Colonic mucosa (tissue), 4 donors: ENCODE data around the gene LRCH3. TPM values are rescaled to one million over a fixed set of nuclear protein-coding genes. Genes with fewer than 3 reads are reported as not detected.

Experiments used
- DNase-seq: peaks from one replicate; pipeline ENCODE4 v3.0.0-alpha.2; 2020
- H3K27ac ChIP-seq: fragments of 200-600 bp; one replicate; pipeline ENCODE4 v1.8.0; 2021
- H3K27me3 ChIP-seq: fragments of 200-600 bp; one replicate; pipeline ENCODE4 v1.8.0; 2021
- H3K36me3 ChIP-seq: fragments of 200-600 bp; one replicate; pipeline ENCODE4 v1.8.0; 2021
- H3K4me1 ChIP-seq: fragments of 200-600 bp; one replicate; pipeline ENCODE4 v1.8.0; 2021; ENCODE audit warnings: mild to moderate bottlenecking
- H3K4me3 ChIP-seq: fragments of 200-600 bp; one replicate; pipeline ENCODE4 v1.8.0; 2021
- H3K9ac ChIP-seq, 2 donors: one replicate each; pipeline ENCODE4 v1.7.0; 2013; ENCODE audit warnings: control low read depth in 2 of 2, low read depth in 2 of 2, low read length in 2 of 2
- H3K9me3 ChIP-seq: fragments of 200-600 bp; one replicate; pipeline ENCODE4 v1.8.0; 2021
- intact Hi-C: fragments of 100-400 bp; cut with DNase I; formaldehyde crosslinking; loops from one replicate; pipeline ENCODE4 v1.14.1; 2022
- total RNA-seq, 2 donors: library from RNA; stranded (reverse); fragmentation: NEBNext Ultra II Directional in 1 of 2; extraction: Animal tissue kit (Norgen Biotek cat#: 25700) in 1 of 2; gene quantifications; one replicate each; pipeline ENCODE4 v1.2.1, GENCODE V29; 2021
- TF ChIP-seq, protein P1 (sequence below): fragments of 200-600 bp; IDR thresholded peaks from one replicate; pipeline ENCODE4 v1.8.0; 2022; ENCODE audit warnings: antibody characterized with exemption, mild to moderate bottlenecking
- donor health status: healthy.
- donor health status: DM: no; HTN: no; CAD: no.
- donor health status: DM: no; HTN: no; CAD: no.

Gene LRCH3
- total RNA-seq, 2 donors from 2014 or later: 33.5 to 34.9 TPM

DNA sequence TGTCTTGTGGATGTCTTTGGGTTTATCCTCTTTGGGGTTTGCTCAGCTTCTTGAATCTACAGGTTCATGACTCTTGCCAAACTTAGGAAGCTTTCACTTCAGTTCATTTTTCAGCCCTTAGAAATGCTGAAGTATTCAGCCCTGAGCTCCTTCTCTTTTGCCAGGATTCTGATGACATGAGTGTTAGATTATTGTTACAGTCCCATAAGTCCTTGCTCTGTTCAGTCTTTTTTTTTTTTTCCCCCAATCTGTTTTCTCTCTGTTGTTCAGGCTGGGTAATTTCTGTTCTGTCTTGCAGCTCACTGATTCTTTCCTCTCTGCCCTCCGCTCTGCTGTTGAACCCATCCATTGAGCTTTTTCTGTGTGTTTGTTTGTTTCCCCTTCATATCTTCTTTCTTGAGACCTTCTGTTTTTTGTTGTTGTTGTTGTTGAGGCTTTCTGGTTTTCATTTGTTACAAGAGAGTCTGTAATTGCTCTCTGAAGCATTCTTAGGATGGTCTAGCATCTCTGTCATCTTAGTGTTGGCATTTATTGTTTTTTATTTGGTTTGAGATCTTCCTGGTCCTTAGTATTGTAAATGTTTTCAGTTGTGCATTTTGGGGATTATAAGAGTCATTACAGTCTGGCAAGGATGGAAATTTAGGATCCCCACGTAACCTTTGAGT is 18.4 kb downstream of the LRCH3 start:
- no peaks in the 10 kb centered on the region for H3K4me1 ChIP-seq
- H3K27me3 ChIP-seq: no peaks in the 10 kb centered on the region
- no peak overlapping the region for H3K27ac ChIP-seq
- no peak overlapping the region for H3K4me3 ChIP-seq
- TF ChIP-seq, protein P1, sequence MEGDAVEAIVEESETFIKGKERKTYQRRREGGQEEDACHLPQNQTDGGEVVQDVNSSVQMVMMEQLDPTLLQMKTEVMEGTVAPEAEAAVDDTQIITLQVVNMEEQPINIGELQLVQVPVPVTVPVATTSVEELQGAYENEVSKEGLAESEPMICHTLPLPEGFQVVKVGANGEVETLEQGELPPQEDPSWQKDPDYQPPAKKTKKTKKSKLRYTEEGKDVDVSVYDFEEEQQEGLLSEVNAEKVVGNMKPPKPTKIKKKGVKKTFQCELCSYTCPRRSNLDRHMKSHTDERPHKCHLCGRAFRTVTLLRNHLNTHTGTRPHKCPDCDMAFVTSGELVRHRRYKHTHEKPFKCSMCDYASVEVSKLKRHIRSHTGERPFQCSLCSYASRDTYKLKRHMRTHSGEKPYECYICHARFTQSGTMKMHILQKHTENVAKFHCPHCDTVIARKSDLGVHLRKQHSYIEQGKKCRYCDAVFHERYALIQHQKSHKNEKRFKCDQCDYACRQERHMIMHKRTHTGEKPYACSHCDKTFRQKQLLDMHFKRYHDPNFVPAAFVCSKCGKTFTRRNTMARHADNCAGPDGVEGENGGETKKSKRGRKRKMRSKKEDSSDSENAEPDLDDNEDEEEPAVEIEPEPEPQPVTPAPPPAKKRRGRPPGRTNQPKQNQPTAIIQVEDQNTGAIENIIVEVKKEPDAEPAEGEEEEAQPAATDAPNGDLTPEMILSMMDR: no peak
- no peak for DNase-seq
- intact Hi-C loops: no loop called here
- H3K9ac ChIP-seq: peak overlapping the region in 1 of 2 donors; percentile 30
- no peaks in the 10 kb centered on the region for H3K9me3 ChIP-seq
- H3K36me3 ChIP-seq: no peaks in the 10 kb centered on the region

DNA sequence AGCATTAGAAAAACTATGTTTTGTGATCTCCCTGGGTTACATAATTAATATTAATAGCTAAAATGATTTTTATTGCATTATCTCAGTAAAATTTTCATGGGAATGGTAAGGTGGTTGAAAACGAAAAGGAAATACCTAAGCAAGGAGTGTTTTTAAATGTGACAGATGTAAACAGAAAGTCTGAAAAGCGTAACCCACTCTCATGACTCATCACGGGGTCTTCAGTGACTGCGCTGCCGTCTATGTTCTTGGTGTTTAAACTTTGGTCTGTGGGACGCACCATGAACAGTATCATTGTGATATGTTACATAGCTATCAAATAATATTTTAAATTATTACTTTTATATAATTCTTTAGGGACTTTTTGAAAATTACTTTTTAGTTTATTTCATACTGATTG is 19.8 kb downstream of the LRCH3 start:
- no peaks in the 10 kb centered on the region for H3K4me1 ChIP-seq
- no peaks in the 10 kb centered on the region for H3K27me3 ChIP-seq
- H3K9me3 ChIP-seq: no peaks in the 10 kb centered on the region
- DNase-seq: no peak
- H3K4me3 ChIP-seq: no peak overlapping the region
- H3K36me3 ChIP-seq: no peaks in the 10 kb centered on the region
- H3K27ac ChIP-seq: no peak overlapping the region
- TF ChIP-seq, protein P1: no peak
- intact Hi-C loops: no loop called here
- H3K9ac ChIP-seq: no peak overlapping the region

DNA sequence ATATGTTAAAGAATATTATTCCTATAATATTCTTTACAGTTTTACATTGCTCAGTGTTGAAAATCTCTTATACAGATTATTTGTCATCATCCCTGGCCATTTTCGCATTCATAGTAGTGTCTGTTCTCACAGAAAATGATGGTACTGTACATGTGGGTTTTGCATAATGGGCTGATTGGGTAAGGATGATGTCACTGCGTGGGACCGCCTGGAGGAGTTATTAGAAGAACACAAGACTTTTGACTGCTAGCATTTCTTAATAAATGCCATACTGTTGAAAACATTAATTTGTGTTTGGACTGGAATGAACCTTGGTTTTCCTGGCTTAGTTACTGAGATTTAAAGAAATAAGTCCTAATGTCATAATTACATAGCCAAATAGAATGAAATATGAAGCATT is 20.3 kb downstream of the LRCH3 start:
- TF ChIP-seq, protein P1: no peak
- no peaks in the 10 kb centered on the region for H3K9me3 ChIP-seq
- no peak overlapping the region for H3K9ac ChIP-seq
- H3K4me3 ChIP-seq: no peak overlapping the region
- no peaks in the 10 kb centered on the region for H3K36me3 ChIP-seq
- H3K27me3 ChIP-seq: no peaks in the 10 kb centered on the region
- no peak for DNase-seq
- intact Hi-C loops: no loop called here
- no peak overlapping the region for H3K27ac ChIP-seq
- H3K4me1 ChIP-seq: no peaks in the 10 kb centered on the region

DNA sequence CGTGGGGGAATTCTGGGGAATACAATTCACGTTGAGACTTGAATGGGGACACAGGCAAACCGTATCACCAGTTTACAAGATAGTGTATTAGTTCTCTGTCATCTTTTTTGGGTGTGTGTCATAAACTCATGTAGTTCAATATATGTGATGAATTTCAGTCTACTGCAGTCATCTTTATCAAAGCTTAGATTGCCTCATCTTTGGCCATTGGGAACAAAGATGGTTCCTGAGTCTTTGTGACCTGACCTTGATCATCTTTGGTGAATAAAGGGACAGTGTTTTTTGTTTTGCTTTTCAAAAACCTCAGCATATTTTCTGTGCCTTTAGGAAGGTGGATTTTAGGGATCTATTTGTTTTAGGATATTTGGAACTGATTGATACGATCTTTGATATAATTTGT is 23.3 kb downstream of the LRCH3 start:
- intact Hi-C loops: no loop called here

GRCh38 chr3:197820550-197821335 is 29.7 kb downstream of the LRCH3 start:
- H3K36me3 ChIP-seq: no peaks in the 10 kb centered on the region
- no peaks in the 10 kb centered on the region for H3K27me3 ChIP-seq
- TF ChIP-seq, protein P1: no peak
- H3K27ac ChIP-seq: no peak overlapping the region
- peaks cover 4% of the 10 kb centered on the region for H3K4me1 ChIP-seq
- no peaks in the 10 kb centered on the region for H3K9me3 ChIP-seq
- no peak overlapping the region for H3K4me3 ChIP-seq
- DNase-seq: no peak
- intact Hi-C loops: no loop called here
- no peak overlapping the region for H3K9ac ChIP-seq

More for the DNA sequence above, 23.3 kb downstream of the LRCH3 start:
- H3K4me1 ChIP-seq: no peaks in the 10 kb centered on the region
- no peak overlapping the region for H3K27ac ChIP-seq
- H3K9ac ChIP-seq: no peak overlapping the region
- H3K27me3 ChIP-seq: no peaks in the 10 kb centered on the region
- H3K4me3 ChIP-seq: no peak overlapping the region
- TF ChIP-seq, protein P1: no peak
- H3K9me3 ChIP-seq: no peaks in the 10 kb centered on the region
- no peaks in the 10 kb centered on the region for H3K36me3 ChIP-seq
- DNase-seq: no peak
